Loucy (cell line): ENCODE results near the gene PROZ.
A peak's percentile ranks its signal among the peaks of the same experiment; 100 is the strongest.

Experiments used
- H2AFZ ChIP-seq: fragments of 200-600 bp; sonication (generic); 2 replicates; pipeline ENCODE4 v1.6.0; 2016; ENCODE audit warnings: antibody characterized with exemption, mild to moderate bottlenecking, low read length, moderate library complexity
- H3F3A ChIP-seq: fragments of 200-600 bp; 2 replicates; pipeline ENCODE4 v1.6.0; 2016; ENCODE audit warnings: antibody characterized with exemption, low read depth, mild to moderate bottlenecking
- H3K27me3 ChIP-seq: fragments of 200-600 bp; sonication (generic); 2 replicates; pipeline ENCODE4 v1.6.1; 2014; ENCODE audit warnings: low read length, mild to moderate bottlenecking; ENCODE audit not compliant: insufficient read depth, poor library complexity, severe bottlenecking
- H3K36me3 ChIP-seq: fragments of 200-600 bp; sonication (generic); 2 replicates; pipeline ENCODE4 v1.6.1; 2016; ENCODE audit warnings: low read length; ENCODE audit not compliant: insufficient read depth
- H3K4me1 ChIP-seq: fragments of 200-600 bp; sonication (generic); 2 replicates; pipeline ENCODE4 v1.5.1; 2014; ENCODE audit warnings: low read length, mild to moderate bottlenecking; ENCODE audit not compliant: insufficient read depth, poor library complexity, severe bottlenecking
- H3K4me2 ChIP-seq: fragments of 200-600 bp; sonication (generic); 2 replicates; pipeline ENCODE4 v1.6.0; 2014; ENCODE audit warnings: antibody characterized with exemption, low read length, low read depth, mild to moderate bottlenecking; ENCODE audit not compliant: poor library complexity, severe bottlenecking
- H3K4me3 ChIP-seq: fragments of 200-600 bp; sonication (generic); 2 replicates; pipeline ENCODE4 v1.5.1; 2014; ENCODE audit warnings: low read length, mild to moderate bottlenecking, mixed read lengths; ENCODE audit not compliant: poor library complexity, severe bottlenecking
- H3K79me2 ChIP-seq: fragments of 200-600 bp; sonication (generic); 2 replicates; pipeline ENCODE4 v1.6.1; 2014; ENCODE audit warnings: low read length; ENCODE audit not compliant: insufficient read depth
- H3K9ac ChIP-seq: fragments of 200-600 bp; sonication (generic); 2 replicates; pipeline ENCODE4 v1.6.0; 2014; ENCODE audit warnings: mild to moderate bottlenecking, low read depth, low read length, moderate library complexity; ENCODE audit not compliant: poor library complexity, severe bottlenecking
- H3K9me2 ChIP-seq: fragments of 200-600 bp; sonication (generic); replicated peaks from 2 replicates; pipeline ENCODE4 v1.6.1; 2016; ENCODE audit warnings: low read depth, low read length, mixed read lengths
- H3K9me3 ChIP-seq: fragments of 200-600 bp; sonication (generic); 2 replicates; pipeline ENCODE4 v1.6.1; 2014; ENCODE audit warnings: mild to moderate bottlenecking, antibody characterized with exemption, low read length, low read depth; ENCODE audit not compliant: insufficient read depth
- H4K20me1 ChIP-seq: fragments of 200-600 bp; sonication (generic); 2 replicates; pipeline ENCODE4 v1.6.0; 2014; ENCODE audit warnings: antibody characterized with exemption, low read length, mild to moderate bottlenecking; ENCODE audit not compliant: insufficient read depth, poor library complexity, severe bottlenecking
- CTCF ChIP-seq: fragments of 200-600 bp; sonication (generic); conservative IDR thresholded peaks from 2 replicates; pipeline ENCODE4 v1.5.1; 2014; ENCODE audit warnings: mild to moderate bottlenecking, antibody characterized with exemption, low read length
- EZH2phosphoT487 ChIP-seq: fragments of 200-600 bp; IDR thresholded peaks from 2 replicates; pipeline ENCODE4 v1.6.1; 2018; ENCODE audit warnings: antibody characterized with exemption, mild to moderate bottlenecking, moderate library complexity, borderline replicate concordance

Gene PROZ

DNA sequence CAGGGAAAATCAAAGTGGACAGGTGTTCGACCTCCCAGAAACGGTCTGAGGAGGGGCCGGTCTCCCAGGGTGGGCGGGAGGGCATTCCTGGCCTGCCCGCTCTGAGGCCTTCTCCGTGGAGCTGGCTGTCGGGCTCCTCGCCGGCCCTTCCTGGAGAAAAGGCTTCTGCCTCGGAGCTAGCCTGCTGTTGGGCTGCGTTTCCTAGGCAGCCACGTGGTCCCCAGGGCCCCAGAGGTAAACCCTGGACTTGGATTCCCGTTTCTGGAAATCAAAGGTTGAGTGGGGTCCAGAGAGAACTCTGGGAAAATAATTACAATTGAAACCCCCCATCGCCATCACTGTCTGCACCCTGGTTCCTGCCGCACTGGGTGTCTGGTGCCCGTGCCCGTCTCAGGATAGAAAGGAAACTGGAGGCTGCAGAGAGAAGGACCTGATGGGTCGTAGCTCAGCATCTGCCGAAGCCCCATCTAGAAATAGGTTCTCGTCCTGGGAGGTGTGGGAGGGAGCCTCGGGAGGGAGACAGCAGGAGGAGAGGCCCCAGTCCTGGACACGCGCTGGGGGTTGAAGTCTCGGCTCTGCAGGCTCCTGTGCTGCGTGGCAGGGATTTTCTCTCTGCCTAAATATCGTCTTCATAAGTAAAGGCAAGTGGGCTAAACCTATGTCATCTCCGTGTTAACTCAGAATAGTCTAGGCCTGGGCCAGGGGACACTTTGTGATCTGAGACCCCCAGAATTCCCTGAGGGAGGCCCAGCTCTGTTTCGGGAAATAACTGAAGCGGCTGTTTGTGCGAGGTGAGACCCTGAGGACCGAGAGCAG lies 7.7 kb upstream of the PROZ start:
- no peak for TF ChIP-seq EZH2phosphoT487
- no peak for TF ChIP-seq CTCF
- Histone ChIP-seq H3K79me2 (no peaks in the 10 kb centered on the region), H4K20me1 (no peaks in the 10 kb centered on the region), H3K9me2 (no peaks in the 10 kb centered on the region), H3K36me3 (no peaks in the 10 kb centered on the region), H3K4me2 (no peak overlapping the region), H3K9me3 (no peaks in the 10 kb centered on the region), H3K4me1 (peaks cover 17% of the 10 kb centered on the region), H3K9ac (no peak overlapping the region), H3F3A (no peaks in the 10 kb centered on the region), H3K27me3 (no peaks in the 10 kb centered on the region), H3K4me3 (no peak overlapping the region), H2AFZ (no peak overlapping the region)

DNA sequence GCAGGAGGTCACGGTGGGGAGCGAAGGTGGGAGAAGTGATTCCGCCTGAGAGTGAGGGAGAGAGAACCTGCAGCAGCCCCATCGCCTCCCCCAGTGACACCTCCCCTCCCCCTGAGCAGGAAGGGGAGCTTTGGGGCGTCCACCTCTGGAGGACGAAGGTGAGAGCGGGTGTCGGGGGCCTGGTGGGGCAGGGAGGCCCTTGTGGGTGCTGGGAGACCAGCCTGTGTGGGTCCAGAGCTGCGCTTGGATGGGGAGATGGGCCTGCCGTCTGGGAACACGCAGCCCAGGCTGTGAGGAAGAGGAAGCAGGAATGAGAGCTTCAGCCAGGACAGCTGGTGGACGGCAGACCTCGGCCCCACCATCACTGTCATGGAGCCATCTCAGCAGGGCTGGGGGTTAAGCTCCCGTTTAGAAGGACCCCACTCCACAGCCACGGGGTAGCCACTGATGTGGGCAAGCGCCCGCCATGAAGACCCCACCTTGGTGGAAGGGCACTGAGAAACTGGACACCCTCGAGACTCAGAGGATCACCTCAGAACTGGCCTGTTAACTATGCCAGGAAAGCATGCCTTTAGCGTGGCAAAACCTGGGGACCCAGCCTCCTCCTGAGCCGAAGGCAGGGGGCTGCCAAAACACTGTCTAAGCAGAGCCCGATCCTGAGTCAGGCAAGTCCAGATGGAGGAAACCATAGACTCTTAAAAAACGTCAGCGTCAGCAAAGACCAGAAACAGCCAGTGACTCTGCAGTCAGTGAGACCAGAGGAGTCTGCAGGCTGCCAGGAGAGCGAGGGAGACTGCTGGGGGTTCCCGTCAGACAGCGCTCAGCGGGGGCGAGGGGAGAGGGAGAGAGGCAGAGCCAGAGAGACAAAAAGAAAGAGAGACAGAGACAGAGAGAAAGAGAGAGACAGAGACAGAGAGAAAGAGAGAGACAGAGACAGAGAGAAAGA lies 6.4 kb upstream of the PROZ start:
- no peaks in the 10 kb centered on the region for H3F3A ChIP-seq
- 0 out of 2 replicates have a peak overlapping the region, but pooled peaks have one; percentile 36 for H2AFZ ChIP-seq
- H3K9me2 ChIP-seq: no peaks in the 10 kb centered on the region
- no peaks in the 10 kb centered on the region for H3K27me3 ChIP-seq
- H3K9ac ChIP-seq: no peak overlapping the region
- no peak overlapping the region for H3K4me3 ChIP-seq
- TF ChIP-seq EZH2phosphoT487 (no peak), CTCF (no peak)
- H4K20me1 ChIP-seq: no peaks in the 10 kb centered on the region
- H3K4me1 ChIP-seq: peaks cover 17% of the 10 kb centered on the region
- H3K4me2 ChIP-seq: peak overlapping the region; percentile 40
- no peaks in the 10 kb centered on the region for H3K9me3 ChIP-seq
- no peaks in the 10 kb centered on the region for H3K79me2 ChIP-seq
- H3K36me3 ChIP-seq: no peaks in the 10 kb centered on the region

DNA sequence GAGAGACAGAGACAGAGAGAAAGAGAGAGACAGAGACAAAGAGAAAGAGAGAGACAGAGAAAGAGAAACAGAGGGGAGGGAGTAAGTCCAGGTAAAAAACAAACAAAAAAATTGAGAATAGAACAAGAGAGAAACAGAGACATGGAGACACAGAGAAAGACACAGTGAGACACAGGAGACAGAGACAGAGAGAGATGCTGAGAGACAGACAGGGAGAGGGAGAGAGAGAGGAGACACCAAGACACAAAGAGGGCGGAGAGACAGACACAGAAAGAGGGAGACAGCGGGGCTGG lies 5.8 kb upstream of the PROZ start:
- H2AFZ ChIP-seq: 0 out of 2 replicates have a peak overlapping the region, but pooled peaks have one; percentile 36
- H3K27me3 ChIP-seq: no peaks in the 10 kb centered on the region

More for the DNA sequence above, 5.8 kb upstream of the PROZ start:
- TF ChIP-seq EZH2phosphoT487: no peak
- TF ChIP-seq CTCF: no peak
- Histone ChIP-seq H3K4me1 (peaks cover 17% of the 10 kb centered on the region), H3K9ac (no peak overlapping the region), H3K9me2 (no peaks in the 10 kb centered on the region), H3K4me3 (no peak overlapping the region), H3K4me2 (peak overlapping the region; percentile 40), H4K20me1 (no peaks in the 10 kb centered on the region), H3F3A (no peaks in the 10 kb centered on the region), H3K36me3 (no peaks in the 10 kb centered on the region), H3K79me2 (no peaks in the 10 kb centered on the region), H3K9me3 (no peaks in the 10 kb centered on the region)
